HepG2 (cell line): ENCODE data around the gene FBP1. TPM values are rescaled to one million over a fixed set of nuclear protein-coding genes. Genes with fewer than 3 reads are reported as not detected.

Experiments
- ATAC-seq: fragments of 200-7000 bp; cut with Tn5 transposase; 3 replicates; pipeline ENCODE4 v1.9.1; 2020; ENCODE audit warnings: mild to moderate bottlenecking, moderate library complexity
- BruUV-seq: library from RNA; stranded (reverse); fragments of 400-500 nt; replicated peaks from 2 replicates; lab custom pipeline; 2021; lab: Mats Ljungman, UMichigan
- CTCF ChIA-PET: fragments of 300-600 bp; formaldehyde crosslinking; extraction: SDS; loops from one replicate; lab custom pipeline; 2021; ENCODE audit warnings: low total read pairs, inconsistent platforms, low intra/inter-chr PET ratio; lab: Yijun Ruan, JAX
- POLR2A ChIA-PET: fragments of 350-600 bp; sonication (Branson Sonifier 250); formaldehyde crosslinking; loops from one replicate; lab custom pipeline; 2020; ENCODE audit warnings: antibody characterized with exemption, inconsistent platforms; lab: Yijun Ruan, JAX
- DNase-seq: peaks from one replicate; pipeline ENCODE4 v3.0.0-alpha.2; 2015; ENCODE audit warnings: low spot score
- FAIRE-seq: peaks from 3 replicates; lab custom pipeline; 2011; peaks lifted over from hg19 to GRCh38; lab: Jason Lieb, UNC
- H2AFZ ChIP-seq: one replicate; pipeline ENCODE4 v1.6.1; 2011; ENCODE audit warnings: low read length, inconsistent platforms
- H3K27ac ChIP-seq: fragments of 300-600 bp; 3 replicates; pipeline ENCODE4 v1.8.0; 2011; ENCODE audit warnings: mixed run types, mild to moderate bottlenecking, mixed read lengths, low read length, inconsistent platforms; ENCODE audit not compliant: insufficient read depth; ENCODE audit errors: extremely low read length
- H3K27me3 ChIP-seq, 2 experiments: fragments of 200-600 bp in 1 of 2; 2 replicates in 1 of 2; 3 replicates in 1 of 2; pipeline versions ENCODE4 v1.6.0 to v1.8.0; 2011; ENCODE audit warnings: low read length in 2 of 2, mild to moderate bottlenecking in 2 of 2, moderate library complexity in 2 of 2, inconsistent platforms in 1 of 2; ENCODE audit not compliant: insufficient read depth in 2 of 2, control insufficient read depth in 1 of 2
- H3K36me3 ChIP-seq, 2 experiments: fragments of 200-600 bp in 1 of 2; replicated peaks in 1 of 2; 2 replicates in 1 of 2; 3 replicates in 1 of 2; pipeline versions ENCODE4 v1.5.1 to v1.8.0; 2011; ENCODE audit warnings: low read length in 2 of 2, inconsistent platforms in 1 of 2; ENCODE audit not compliant: insufficient read depth in 2 of 2, control insufficient read depth in 1 of 2
- H3K4me1 ChIP-seq: 2 replicates; pipeline ENCODE4 v1.5.1; 2012; ENCODE audit warnings: low read length, inconsistent platforms; ENCODE audit not compliant: insufficient read depth
- H3K4me2 ChIP-seq: 2 replicates; pipeline ENCODE4 v1.6.0; 2011; ENCODE audit warnings: low read depth, low read length, inconsistent platforms
- H3K4me3 ChIP-seq, 3 experiments: fragments of 200-600 bp in 1 of 3; sonication (generic), shearing (Covaris generic) in 1 of 3; replicated peaks in 1 of 3; 2 replicates each; pipeline ENCODE4 v1.5.1; 2011 to 2016; ENCODE audit warnings: low read length in 3 of 3, inconsistent platforms in 2 of 3, low read depth in 2 of 3, mild to moderate bottlenecking in 2 of 3, control low read depth in 1 of 3, mixed read lengths in 1 of 3; ENCODE audit not compliant: insufficient read depth in 1 of 3
- H3K79me2 ChIP-seq: one replicate; pipeline ENCODE4 v1.6.1; 2011; ENCODE audit warnings: low read length, inconsistent platforms; ENCODE audit not compliant: insufficient read depth
- H3K9ac ChIP-seq: 2 replicates; pipeline ENCODE4 v1.6.0; 2011; ENCODE audit warnings: mild to moderate bottlenecking, low read depth, low read length, inconsistent platforms; ENCODE audit not compliant: insufficient read depth
- H3K9me3 ChIP-seq: 2 replicates; pipeline ENCODE4 v1.5.1; 2012; ENCODE audit warnings: mild to moderate bottlenecking, low read length
- H4K20me1 ChIP-seq: 2 replicates; pipeline ENCODE4 v1.6.0; 2011; ENCODE audit warnings: inconsistent platforms, mild to moderate bottlenecking, low read length, moderate library complexity; ENCODE audit not compliant: insufficient read depth
- ATRX ChIP-seq: sonication (generic); formaldehyde crosslinking; IDR thresholded peaks from 2 replicates; pipeline ENCODE4 v1.4.0; 2020; ENCODE audit warnings: missing genetic modification reagents, borderline replicate concordance
- CREB1 ChIP-seq, 2 experiments: fragments of 450-650 bp in 1 of 2; IDR thresholded peaks; 2 replicates each; pipeline ENCODE4 v1.6.1; 2016 to 2017; ENCODE audit warnings: control low read depth in 1 of 2, mild to moderate bottlenecking in 1 of 2, missing compliant biosample characterization in 1 of 2, missing genetic modification characterization in 1 of 2
- EHMT2 ChIP-seq: fragments of 200-600 bp; sonication (generic); IDR thresholded peaks from 2 replicates; pipeline ENCODE4 v1.7.0; 2017; ENCODE audit warnings: antibody characterized with exemption, low read depth, low read length, borderline replicate concordance
- HOXD1 ChIP-seq: sonication (generic); formaldehyde crosslinking; IDR thresholded peaks from 2 replicates; pipeline ENCODE4 v1.5.0; 2020; ENCODE audit warnings: missing genetic modification reagents
- ZBTB21 ChIP-seq: sonication (generic); formaldehyde crosslinking; IDR thresholded peaks from 2 replicates; pipeline ENCODE4 v1.4.0; 2020; ENCODE audit warnings: missing genetic modification reagents
- ZC3H4 ChIP-seq: sonication (generic); formaldehyde crosslinking; IDR thresholded peaks from 2 replicates; pipeline ENCODE4 v1.4.0; 2020; ENCODE audit warnings: missing genetic modification reagents, borderline replicate concordance
- ZNF331 ChIP-seq: sonication (generic); formaldehyde crosslinking; IDR thresholded peaks from 2 replicates; pipeline ENCODE4 v1.4.0; 2020; ENCODE audit warnings: missing genetic modification reagents
- ZNF878 ChIP-seq: sonication (generic); formaldehyde crosslinking; IDR thresholded peaks from 2 replicates; pipeline ENCODE4 v1.8.1; 2023; ENCODE audit warnings: mild to moderate bottlenecking, missing genetic modification reagents, moderate library complexity
- WGBS: methylation state at CpG from one replicate; pipeline ENCODE4 v1.1.6; 2017; ENCODE audit warnings: low lambda C conversion rate; 5-methylcytosine and 5-hydroxymethylcytosine counted together
- in situ Hi-C: cut with HindIII; loops from 2 replicates; pipeline ENCODE4 v1.10.0; 2017; ENCODE audit warnings: low pct_unique_long_range_greater_than_20kb; ENCODE audit not compliant: extremely low pct_ligation_motif_present
- intact Hi-C: fragments of 100-400 bp; cut with micrococcal nuclease; formaldehyde crosslinking; loops from one replicate; pipeline ENCODE4 v1.10.0; 2022; ENCODE audit not compliant: unreplicated experiment
- polyA plus RNA-seq, 8 experiments: library from polyadenylated mRNA; depleted of rRNA in 3 of 8; stranded (reverse) in 7 of 8; unstranded in 1 of 8; fragments of >200 nt; fragmentation: Illumina TruSeq in 4 of 8; extraction: Trizol in 4 of 8; gene quantifications; 2 replicates each; pipeline versions ENCODE4 v1.2.1 to v1.2.3, GENCODE V29; 2011 to 2016; ENCODE audit warnings: low read depth in 4 of 8, missing spikeins in 1 of 8, mixed read lengths in 1 of 8; ENCODE audit not compliant: insufficient read depth in 1 of 8
- total RNA-seq, 5 experiments: library from RNA; depleted of rRNA; stranded (reverse); fragments of >200 nt; fragmentation: Illumina TruSeq; extraction: Trizol; gene quantifications; 2 replicates each; pipeline ENCODE4 v1.2.3, GENCODE V29; 2016; ENCODE audit warnings: low read depth in 1 of 5
- TF ChIP-seq, protein P1 (sequence below): sonication (generic); formaldehyde crosslinking; IDR thresholded peaks from 2 replicates; pipeline ENCODE4 v1.9.0; 2022; ENCODE audit warnings: low read depth, missing genetic modification reagents
- TF ChIP-seq, protein P2 (sequence below): sonication (generic); formaldehyde crosslinking; IDR thresholded peaks from 2 replicates; pipeline ENCODE4 v1.8.0; 2022; ENCODE audit warnings: missing genetic modification reagents, mild to moderate bottlenecking, borderline replicate concordance
- TF ChIP-seq, protein P3 (sequence below): sonication (generic); formaldehyde crosslinking; conservative IDR thresholded peaks from 2 replicates; pipeline ENCODE4 v1.4.0; 2020; ENCODE audit warnings: missing genetic modification reagents

Gene FBP1
- total and polyA plus RNA-seq, 2 of the 13 experiments (the other 11 are each of a cell fraction or from before 2014, with no cell fraction given), result 0.29 to 0.53 TPM

DNA sequence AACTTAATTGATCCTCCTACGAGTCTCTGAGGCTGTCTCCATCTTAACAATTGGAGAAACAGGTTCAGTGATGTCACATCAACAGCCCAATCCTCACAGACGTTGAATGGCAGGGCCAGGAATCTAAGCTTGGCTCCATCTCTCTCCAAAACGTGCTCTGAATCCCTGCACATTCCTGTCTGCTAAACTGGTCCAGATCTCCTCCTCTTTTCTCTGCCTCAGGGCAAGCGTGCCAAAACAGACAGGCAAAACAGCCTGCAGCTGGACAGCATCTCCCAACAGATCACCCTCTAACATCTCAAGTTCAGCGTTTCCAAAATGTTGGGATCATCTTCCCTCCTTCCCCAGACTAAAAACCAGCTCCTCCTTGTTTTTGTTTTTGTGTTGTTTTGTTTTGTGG is 6.6 kb downstream of the FBP1 start:
- no peak overlapping the region for H3K4me3 ChIP-seq
- H4K20me1 ChIP-seq, result no peaks in the 10 kb centered on the region
- H3K9ac ChIP-seq, result no peak overlapping the region
- WGBS, result 17% methylated on average over 5 of the region's 5 CpGs
- H3K27me3 ChIP-seq, result peaks cover under 1 to 12% of the 10 kb centered on the region in 2 experiments; a peak in 1 of 5 replicates
- no TSS peak for BruUV-seq
- DNase-seq (no peak), ATAC-seq (no peak), FAIRE-seq (no peak)
- no peak overlapping the region for H2AFZ ChIP-seq
- no peaks in the 10 kb centered on the region for H3K36me3 ChIP-seq
- TF ChIP-seq CREB1 (IDR thresholded peaks at IDR 0.05) (no peak), CREB1 (CRISPR knock-in tag; IDR thresholded peaks at IDR 0.05) (no peak), ZNF331 (CRISPR knock-in tag) (no peak), ATRX (no peak), ZC3H4 (no peak), HOXD1 (CRISPR knock-in tag) (no peak), EHMT2 (no peak), ZBTB21 (CRISPR knock-in tag) (no peak), ZNF878 (CRISPR knock-in tag) (no peak)
- TF ChIP-seq, protein P1, sequence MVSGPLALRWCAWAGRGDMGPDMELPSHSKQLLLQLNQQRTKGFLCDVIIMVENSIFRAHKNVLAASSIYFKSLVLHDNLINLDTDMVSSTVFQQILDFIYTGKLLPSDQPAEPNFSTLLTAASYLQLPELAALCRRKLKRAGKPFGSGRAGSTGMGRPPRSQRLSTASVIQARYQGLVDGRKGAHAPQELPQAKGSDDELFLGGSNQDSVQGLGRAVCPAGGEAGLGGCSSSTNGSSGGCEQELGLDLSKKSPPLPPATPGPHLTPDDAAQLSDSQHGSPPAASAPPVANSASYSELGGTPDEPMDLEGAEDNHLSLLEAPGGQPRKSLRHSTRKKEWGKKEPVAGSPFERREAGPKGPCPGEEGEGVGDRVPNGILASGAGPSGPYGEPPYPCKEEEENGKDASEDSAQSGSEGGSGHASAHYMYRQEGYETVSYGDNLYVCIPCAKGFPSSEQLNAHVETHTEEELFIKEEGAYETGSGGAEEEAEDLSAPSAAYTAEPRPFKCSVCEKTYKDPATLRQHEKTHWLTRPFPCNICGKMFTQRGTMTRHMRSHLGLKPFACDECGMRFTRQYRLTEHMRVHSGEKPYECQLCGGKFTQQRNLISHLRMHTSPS, result no peak
- TF ChIP-seq, protein P2, sequence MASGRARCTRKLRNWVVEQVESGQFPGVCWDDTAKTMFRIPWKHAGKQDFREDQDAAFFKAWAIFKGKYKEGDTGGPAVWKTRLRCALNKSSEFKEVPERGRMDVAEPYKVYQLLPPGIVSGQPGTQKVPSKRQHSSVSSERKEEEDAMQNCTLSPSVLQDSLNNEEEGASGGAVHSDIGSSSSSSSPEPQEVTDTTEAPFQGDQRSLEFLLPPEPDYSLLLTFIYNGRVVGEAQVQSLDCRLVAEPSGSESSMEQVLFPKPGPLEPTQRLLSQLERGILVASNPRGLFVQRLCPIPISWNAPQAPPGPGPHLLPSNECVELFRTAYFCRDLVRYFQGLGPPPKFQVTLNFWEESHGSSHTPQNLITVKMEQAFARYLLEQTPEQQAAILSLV (CRISPR knock-in tag), result no peak
- TF ChIP-seq, protein P3, sequence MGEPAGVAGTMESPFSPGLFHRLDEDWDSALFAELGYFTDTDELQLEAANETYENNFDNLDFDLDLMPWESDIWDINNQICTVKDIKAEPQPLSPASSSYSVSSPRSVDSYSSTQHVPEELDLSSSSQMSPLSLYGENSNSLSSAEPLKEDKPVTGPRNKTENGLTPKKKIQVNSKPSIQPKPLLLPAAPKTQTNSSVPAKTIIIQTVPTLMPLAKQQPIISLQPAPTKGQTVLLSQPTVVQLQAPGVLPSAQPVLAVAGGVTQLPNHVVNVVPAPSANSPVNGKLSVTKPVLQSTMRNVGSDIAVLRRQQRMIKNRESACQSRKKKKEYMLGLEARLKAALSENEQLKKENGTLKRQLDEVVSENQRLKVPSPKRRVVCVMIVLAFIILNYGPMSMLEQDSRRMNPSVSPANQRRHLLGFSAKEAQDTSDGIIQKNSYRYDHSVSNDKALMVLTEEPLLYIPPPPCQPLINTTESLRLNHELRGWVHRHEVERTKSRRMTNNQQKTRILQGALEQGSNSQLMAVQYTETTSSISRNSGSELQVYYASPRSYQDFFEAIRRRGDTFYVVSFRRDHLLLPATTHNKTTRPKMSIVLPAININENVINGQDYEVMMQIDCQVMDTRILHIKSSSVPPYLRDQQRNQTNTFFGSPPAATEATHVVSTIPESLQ, result no peak
- H3K27ac ChIP-seq, result no peak overlapping the region
- ChIA-PET CTCF (no interaction called here), POLR2A (no interaction called here)
- in situ Hi-C loops (no loop called here), intact Hi-C loops (no loop called here)
- no peaks in the 10 kb centered on the region for H3K9me3 ChIP-seq
- no peak overlapping the region for H3K4me2 ChIP-seq
- no peaks in the 10 kb centered on the region for H3K79me2 ChIP-seq
- H3K4me1 ChIP-seq, result peaks cover 33% of the 10 kb centered on the region
